Right hindlimb (tissue), 1 donor: ENCODE data around the gene PRODH2.

Source experiments
- DNase-seq: peaks from one replicate; pipeline ENCODE4 v3.0.0-alpha.2; 2018

PRODH2 gene

GRCh38 chr19:35793381-35794165 lies 19.1 kb downstream of the PRODH2 start:
- DNase-seq, result no peak

- DNase-seq, result no peak
Measured at GRCh38 chr19:35792888-35793287, 19.8 kb downstream of the PRODH2 start.

DNA sequence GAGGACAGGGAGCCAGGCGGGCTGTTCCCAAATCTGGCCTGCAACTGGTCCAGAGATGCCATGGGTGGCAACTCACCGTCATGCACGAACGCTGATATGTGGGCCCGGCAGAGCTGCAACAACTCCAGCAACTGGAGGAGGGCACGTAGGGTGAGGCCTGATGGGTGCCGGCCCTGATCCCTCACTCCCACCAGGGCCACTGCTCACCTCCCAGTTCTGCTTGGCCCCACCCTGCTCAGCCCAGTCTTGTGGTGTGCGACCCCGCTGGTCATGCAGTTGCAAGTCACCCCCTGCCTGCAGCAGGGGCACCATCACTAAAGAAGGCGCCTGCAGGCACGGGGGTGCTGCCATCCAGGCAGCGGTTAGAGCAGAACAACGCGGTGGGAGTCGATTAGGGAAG lies 20.3 kb downstream of the PRODH2 start:
- no peak for DNase-seq

- DNase-seq, result no peak
Measured at GRCh38 chr19:35791814-35792279, 20.8 kb downstream of the PRODH2 start.

GRCh38 chr19:35790981-35791813 lies 21.4 kb downstream of the PRODH2 start:
- no peak for DNase-seq

- no peak for DNase-seq
Measured at GRCh38 chr19:35789978-35790944, 22.4 kb downstream of the PRODH2 start.

DNA sequence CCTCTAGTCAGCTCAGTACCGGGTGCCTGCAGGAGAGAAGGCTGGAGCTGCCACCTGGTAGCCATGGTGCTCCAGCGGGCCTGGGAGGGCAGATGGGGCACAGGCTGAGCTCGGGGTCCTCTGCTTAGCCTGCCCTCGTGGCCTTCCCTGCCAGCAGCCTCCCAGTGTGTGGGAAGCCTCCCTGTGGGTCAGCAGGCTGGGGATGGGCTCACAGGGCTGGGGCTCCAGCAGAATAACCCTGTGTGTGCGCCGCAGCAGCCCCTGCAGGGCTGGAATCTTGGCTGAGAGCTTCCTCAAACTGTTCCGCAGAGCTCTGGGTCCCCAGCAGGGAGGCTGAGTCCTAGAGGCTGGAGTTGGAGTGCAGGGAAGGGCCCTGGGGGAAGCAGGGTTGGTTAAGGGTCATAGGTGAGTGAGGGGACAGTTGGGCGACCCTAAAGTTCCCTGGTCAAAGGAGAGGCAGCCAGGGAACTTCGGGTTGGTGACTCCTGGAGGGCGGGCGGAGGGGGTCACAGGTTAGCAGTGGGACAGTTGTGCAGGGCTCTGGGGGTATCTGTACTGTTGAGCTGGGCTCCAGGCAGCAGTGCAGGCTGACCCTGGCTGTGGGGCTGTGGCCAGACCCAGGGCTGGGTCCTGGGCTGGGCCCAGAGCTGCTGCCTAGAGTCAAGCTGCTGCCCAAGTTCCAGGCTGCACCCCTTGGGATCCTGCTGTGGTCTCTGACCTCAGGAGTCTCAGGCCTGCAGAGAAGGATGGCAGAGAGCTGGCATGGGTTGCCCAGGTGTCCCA lies 23.3 kb downstream of the PRODH2 start:
- no peak for DNase-seq

GRCh38 chr19:35788205-35788960 lies 24.3 kb downstream of the PRODH2 start:
- no peak for DNase-seq

GRCh38 chr19:35787227-35787799 lies 25.3 kb downstream of the PRODH2 start:
- DNase-seq, result no peak

DNA sequence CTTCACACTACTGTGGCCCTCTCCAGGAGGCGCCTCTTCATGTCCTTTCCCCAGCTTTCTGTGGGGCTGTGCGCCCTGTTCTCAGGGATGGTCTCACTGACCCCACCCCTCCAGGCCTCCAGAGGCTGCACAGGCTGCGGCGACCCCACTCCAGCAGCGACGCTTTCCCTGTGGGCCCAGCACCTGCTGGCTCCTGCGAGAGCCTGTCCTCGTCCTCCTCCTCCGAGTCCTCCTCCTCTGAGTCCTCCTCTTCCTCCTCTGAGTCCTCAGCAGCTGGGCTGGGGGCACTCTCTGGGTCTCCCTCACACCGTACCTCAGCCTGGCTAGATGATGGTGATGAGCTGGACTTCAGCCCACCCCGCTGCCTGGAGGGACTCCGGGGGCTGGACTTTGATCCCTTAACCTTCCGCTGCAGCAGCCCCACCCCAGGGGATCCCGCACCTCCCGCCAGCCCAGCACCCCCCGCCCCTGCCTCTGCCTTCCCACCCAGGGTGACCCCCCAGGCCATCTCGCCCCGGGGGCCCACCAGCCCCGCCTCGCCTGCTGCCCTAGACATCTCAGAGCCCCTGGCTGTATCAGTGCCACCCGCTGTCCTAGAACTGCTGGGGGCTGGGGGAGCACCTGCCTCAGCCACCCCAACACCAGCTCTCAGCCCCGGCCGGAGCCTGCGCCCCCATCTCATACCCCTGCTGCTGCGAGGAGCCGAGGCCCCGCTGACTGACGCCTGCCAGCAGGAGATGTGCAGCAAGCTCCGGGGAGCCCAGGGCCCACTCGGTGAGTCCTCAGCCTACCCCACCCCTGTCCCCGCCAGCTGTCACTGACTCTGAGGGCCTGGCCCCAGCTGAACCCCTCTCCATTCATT lies 26.1 kb downstream of the PRODH2 start:
- DNase-seq, result no peak

DNA sequence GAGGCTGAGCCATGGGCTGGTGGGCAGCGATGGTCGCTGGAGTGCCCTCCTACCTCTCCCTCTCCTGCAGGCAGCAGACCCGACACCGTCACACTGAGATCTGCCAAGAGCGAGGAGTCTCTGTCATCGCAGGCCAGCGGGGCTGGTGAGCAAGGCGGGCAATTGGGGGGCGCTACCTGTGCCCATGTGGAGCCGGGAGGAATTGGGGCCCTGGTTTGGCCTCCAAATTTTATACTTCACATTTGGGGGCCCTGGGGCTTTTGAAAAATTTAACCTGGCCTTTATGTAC lies 27.4 kb downstream of the PRODH2 start:
- no peak for DNase-seq

DNA sequence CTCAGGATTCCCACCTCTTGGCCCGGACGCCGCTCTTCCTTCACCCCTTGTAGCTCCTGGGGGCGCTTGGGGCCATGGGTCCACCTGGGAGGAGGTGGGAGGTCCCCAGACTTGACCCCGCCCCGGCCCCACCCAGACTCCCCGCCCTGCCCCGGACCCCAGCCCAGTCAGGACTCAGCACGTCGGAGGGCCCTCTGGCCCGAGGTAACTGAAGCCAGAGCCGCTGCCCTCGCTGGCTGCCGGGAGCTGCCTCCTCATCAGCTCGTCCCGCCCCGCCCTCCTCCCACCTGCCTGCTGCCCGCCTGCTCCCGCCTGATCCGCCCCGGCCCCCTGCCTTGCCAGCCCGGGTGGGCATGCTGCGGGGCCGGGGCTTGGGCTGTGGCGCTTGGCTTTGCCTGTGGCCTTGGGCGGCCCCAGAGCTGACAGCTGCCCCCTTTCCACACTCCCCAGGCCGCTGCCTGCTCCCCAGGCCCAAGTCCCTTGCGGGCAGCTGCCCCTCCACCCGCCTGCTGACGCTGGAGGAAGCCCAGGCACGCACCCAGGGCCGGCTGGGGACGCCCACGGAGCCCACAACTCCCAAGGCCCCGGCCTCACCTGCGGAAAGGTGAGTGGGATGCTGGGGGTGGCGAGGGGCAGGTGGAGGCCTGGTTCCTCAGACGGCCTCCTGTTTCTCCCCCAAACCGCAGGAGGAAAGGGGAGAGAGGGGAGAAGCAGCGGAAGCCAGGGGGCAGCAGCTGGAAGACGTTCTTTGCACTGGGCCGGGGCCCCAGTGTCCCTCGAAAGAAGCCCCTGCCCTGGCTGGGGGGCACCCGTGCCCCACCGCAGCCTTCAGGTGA lies 27.9 kb downstream of the PRODH2 start:
- no peak for DNase-seq

- no peak for DNase-seq
Measured at GRCh38 chr19:35783469-35784434, 28.9 kb downstream of the PRODH2 start.

GRCh38 chr19:35782589-35782988 lies 30.1 kb downstream of the PRODH2 start:
- no peak for DNase-seq

DNA sequence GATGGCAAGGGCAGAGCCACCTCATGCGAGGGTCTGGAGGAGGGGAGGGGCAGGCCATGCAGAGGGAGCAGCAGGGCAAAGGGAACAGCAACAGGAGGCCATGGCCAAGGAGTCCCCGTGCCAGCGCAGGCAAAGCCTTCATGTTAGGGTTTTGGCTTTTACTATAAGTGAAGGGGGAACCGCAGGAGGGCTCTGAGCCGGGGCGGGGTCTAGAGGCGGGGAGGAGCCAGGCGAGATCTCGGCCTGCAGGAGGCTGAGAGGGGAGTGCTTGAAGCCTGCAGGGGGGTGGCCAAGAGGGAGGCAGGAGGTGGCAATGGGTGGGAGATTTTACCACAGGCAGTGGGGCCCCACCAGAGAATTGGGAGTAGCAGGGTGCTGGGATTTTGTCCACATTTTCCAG lies 31.0 kb downstream of the PRODH2 start:
- no peak for DNase-seq

DNA sequence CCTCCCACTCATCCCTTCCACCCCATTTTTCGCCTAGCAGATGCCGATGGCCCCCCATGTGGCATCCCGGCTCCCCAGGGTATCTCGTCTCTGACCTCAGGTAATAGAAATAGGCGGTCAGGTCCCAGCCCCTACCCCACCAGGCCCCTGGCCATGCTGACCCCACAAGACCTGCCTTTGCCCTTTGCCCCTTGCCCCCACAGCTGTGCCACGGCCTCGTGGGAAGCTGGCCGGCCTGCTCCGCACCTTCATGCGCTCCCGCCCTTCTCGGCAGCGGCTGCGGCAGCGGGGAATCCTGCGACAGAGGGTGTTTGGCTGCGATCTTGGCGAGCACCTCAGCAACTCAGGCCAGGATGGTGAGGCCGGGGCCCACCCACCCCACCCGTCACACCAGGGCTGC lies 31.9 kb downstream of the PRODH2 start:
- DNase-seq, result no peak

DNA sequence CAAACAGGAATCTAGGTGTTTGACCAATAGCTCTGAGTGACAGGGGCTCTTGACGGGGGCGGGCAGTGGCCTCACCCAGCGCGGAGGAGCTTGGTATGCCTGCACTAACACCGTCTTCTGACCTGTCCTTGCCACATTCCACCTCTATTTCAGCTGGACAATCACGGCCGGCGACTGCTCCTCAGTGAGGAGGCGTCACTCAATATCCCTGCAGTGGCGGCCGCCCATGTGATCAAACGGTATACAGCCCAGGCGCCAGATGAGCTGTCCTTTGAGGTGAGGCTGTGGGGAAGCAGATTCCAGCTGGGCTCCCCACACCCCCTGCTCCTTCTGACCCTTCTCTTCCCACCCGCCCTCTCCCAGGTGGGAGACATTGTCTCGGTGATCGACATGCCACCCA lies 32.6 kb downstream of the PRODH2 start:
- DNase-seq, result no peak

DNA sequence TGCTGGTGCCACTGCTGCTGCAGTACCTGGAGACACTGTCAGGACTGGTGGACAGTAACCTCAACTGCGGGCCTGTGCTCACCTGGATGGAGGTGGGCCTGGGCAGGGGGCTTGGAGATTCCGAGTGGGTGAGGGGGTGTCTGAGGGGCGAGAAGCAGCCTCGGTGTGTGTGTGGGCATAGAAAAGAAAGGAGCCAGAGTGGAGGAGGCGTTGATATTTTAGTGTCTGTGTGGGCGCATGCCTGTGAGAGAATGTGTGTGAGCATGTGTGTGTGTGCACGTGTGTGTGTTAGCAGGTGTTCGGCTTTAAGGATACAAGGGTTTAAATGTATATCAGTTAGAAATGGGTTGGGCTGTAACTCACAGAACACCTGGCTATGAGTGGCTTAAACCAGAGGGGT lies 33.6 kb downstream of the PRODH2 start:
- DNase-seq, result no peak
